ENCODE measurements around the gene PM20D2.

PM20D2 gene

GRCh38 chr6:89144354-89144906, 1.4 kb upstream of the PM20D2 start:
- no peak for DNase-seq (ENCODE audit: extremely low read depth in 1 of 2, low read depth in 1 of 2)

- DNase-seq (ENCODE audit: extremely low read depth in 1 of 2, low read depth in 1 of 2), result no peak
Measured at GRCh38 chr6:89145091-89145955, 532 bp upstream of the PM20D2 start.

- DNase-seq (ENCODE audit: extremely low read depth in 1 of 2, low read depth in 1 of 2), result peak in 1 of 2 donors; percentile 5
Measured at GRCh38 chr6:89146718-89147700, 1.2 kb downstream of the PM20D2 start.

GRCh38 chr6:89148016-89148750, 2.3 kb downstream of the PM20D2 start:
- no peak for DNase-seq (ENCODE audit: extremely low read depth in 1 of 2, low read depth in 1 of 2)

- DNase-seq (ENCODE audit: extremely low read depth in 1 of 2, low read depth in 1 of 2), result no peak
Measured at GRCh38 chr6:89154131-89154530, 8.3 kb downstream of the PM20D2 start.

- no peak for DNase-seq (ENCODE audit: extremely low read depth in 1 of 2, low read depth in 1 of 2)
Measured at GRCh38 chr6:89160331-89161092, 14.7 kb downstream of the PM20D2 start.

GRCh38 chr6:89161326-89162046, 15.6 kb downstream of the PM20D2 start:
- DNase-seq (ENCODE audit: extremely low read depth in 1 of 2, low read depth in 1 of 2), result no peak

DNA sequence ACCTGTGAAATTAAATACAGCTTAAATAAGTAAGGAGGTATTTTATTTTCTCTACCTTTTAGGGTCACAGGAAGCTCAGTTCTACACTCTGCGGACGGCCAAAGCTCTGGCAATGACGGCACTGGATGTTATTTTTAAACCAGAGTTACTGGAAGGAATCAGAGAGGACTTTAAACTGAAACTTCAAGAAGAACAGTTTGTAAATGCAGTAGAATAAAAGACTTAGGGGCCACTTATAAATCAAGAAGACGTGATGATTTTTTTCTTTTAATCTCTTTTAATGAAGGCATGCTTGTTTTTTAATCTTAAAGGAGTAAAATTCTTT, 16.2 kb downstream of the PM20D2 start:
- no peak for DNase-seq (ENCODE audit: extremely low read depth in 1 of 2, low read depth in 1 of 2)

DNA sequence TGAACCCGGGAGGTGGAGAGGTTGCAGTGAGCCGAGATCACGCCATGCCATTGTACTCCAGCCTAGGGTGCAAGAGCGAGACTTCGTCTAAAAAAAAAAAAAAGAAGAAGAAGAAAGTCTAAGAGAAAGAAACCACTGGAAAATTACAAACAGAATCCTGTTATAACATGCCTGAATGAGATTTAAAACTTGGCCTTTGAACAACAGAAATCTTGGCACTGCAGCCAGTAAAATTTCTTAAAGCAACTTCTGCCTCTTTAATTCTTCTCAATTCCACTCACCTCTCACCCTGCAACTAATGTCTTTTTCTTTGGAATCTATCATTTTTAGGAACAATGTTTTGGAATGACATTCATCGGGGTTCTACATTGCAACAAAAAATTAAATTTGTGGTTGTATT, 26.3 kb downstream of the PM20D2 start:
- DNase-seq (ENCODE audit: extremely low read depth in 1 of 2, low read depth in 1 of 2), result no peak

GRCh38 chr6:89173634-89174033, 27.8 kb downstream of the PM20D2 start:
- no peak for DNase-seq (ENCODE audit: extremely low read depth in 1 of 2, low read depth in 1 of 2)

- no peak for DNase-seq (ENCODE audit: extremely low read depth in 1 of 2, low read depth in 1 of 2)
Measured at GRCh38 chr6:89180112-89180511, 34.3 kb downstream of the PM20D2 start.

DNA sequence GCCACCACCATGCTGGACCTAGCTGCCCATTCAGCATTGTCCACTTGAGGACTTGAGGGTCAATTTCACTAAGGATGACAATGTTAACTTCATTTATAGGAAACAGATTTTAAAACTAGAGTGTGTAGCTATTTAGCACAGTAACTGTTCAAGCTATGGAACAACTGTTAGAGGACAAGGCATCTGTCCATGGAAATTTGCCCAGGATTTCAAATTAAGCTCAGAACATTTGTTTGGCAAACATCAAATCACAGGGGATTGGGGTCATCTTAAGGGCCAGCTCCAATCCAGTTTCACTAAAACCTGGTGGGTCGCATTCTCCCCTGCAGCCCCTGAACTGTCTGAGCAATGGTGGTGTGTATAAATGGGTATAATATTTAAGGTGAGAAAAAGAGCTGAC, 35.1 kb downstream of the PM20D2 start:
- DNase-seq (ENCODE audit: extremely low read depth in 1 of 2, low read depth in 1 of 2), result no peak

GRCh38 chr6:89183294-89183693, 37.4 kb downstream of the PM20D2 start:
- no peak for DNase-seq (ENCODE audit: extremely low read depth in 1 of 2, low read depth in 1 of 2)

DNA sequence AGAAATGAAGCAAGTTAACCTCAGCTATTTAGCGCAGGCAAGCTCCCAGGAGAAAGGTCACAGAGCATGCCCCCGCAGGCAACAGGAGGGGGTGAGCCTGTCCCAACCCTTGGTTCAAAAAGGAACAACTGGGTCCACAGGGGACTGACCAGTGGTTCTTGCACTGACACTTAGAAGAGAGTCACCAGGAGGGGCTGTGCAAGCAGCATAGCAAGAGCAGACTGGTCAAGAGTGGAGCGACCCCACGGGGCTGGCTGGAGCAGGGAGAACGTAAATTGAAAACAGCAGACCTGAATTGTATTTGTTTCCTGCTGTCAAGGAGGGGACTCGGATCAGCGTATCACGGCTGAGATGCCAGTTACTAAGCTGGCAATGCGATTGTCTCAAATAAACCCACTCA, 38.5 kb downstream of the PM20D2 start:
- no peak for DNase-seq (ENCODE audit: extremely low read depth in 1 of 2, low read depth in 1 of 2)

- DNase-seq (ENCODE audit: extremely low read depth in 1 of 2, low read depth in 1 of 2), result no peak
Measured at GRCh38 chr6:89186762-89187161, 40.9 kb downstream of the PM20D2 start.

DNA sequence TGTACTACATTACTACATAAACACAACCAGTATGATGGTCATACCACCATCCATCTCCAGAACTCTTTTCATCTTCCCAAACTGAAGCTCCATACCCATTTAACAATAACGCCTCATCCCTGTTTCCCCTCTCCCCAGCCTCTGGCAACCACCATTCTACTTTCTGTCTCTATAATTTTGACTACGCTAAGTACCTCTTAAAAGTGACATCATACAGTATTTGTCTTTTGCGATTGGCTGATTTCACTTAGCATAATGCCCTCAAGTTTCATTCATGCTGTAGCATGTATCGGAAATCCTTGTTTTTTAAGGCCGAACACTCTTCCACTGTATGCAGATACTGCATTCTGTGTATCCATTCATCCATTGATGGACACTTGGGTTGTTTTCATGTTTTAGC, 41.6 kb downstream of the PM20D2 start:
- DNase-seq (ENCODE audit: extremely low read depth in 1 of 2, low read depth in 1 of 2), result no peak

DNA sequence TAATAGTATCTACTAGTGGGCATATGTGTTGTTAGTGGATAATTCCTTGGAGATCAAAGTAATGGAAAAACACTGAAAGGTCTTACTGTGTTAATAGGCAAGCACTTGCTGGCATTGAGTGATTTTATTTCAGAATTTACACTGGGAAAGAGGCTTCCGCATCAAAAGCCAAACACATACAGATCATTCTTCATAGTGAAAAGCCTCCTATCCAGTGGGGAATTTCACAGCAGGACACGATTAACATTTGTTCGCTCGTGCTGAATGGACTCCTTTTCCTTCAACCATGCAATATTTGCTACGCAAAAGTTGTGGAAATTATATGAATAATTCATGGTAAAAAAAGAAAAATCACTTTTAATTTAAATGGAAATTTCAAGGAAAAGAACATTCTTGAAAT, 44.9 kb downstream of the PM20D2 start:
- no peak for DNase-seq (ENCODE audit: extremely low read depth in 1 of 2, low read depth in 1 of 2)

DNA sequence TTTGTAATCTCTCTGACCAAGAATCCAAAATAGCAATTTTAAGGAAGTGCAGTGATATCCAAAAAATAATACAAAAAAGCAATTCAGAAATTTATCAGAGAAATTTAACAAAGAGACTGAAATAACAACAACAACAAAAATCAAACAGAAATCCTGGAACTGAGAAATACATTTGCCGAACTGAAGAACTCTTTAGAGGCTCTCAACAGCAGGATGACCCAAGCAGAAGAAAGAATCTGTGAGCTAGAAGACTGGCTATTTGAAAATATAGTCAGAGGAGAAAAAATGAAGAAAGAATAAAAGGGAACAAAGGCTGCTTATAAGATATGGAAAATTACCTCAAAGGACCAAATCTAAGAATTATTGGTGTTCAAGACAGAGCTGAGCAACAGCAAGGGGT, 48.7 kb downstream of the PM20D2 start:
- DNase-seq (ENCODE audit: extremely low read depth in 1 of 2, low read depth in 1 of 2), result no peak

- no peak for DNase-seq (ENCODE audit: extremely low read depth in 1 of 2, low read depth in 1 of 2)
Measured at GRCh38 chr6:89197141-89197540, 51.3 kb downstream of the PM20D2 start.

DNA sequence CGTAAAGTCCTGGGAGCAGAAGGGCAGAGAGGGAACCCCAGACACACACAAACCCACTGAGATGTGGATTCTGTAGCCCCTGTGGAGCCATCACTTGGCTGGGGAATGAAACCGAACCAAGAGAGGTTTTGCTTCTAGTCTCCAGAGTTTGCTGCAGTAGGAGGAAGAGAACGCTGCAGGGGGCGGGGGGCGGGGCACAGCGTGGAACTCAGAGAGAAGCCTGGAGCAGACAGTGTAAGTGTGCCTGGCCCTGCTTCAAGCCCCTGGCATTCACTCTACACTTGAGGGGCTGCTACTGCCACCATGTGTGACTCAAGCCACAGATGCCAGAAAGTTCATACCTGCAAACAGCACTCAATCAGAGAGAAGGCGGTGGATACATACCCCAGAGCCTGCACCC, 52.4 kb downstream of the PM20D2 start:
- DNase-seq (ENCODE audit: extremely low read depth in 1 of 2, low read depth in 1 of 2), result no peak
